Gastrocnemius medialis (tissue), 4 donors: Measurements from ENCODE around the gene C22orf31. TPM values are rescaled to one million over a fixed set of nuclear protein-coding genes. Genes with fewer than 3 reads are reported as not detected.

Source experiments
- ATAC-seq, 2 donors: fragments of 150-250 bp; one replicate each; pipeline ENCODE4 v1.9.1; 2016
- DNase-seq, 2 donors: peaks; one replicate each; pipeline ENCODE4 v3.0.0-alpha.2; 2019
- H3K27ac ChIP-seq, 4 donors: fragments of 200-600 bp; sonication (generic); 1 replicate in 1 of 4; 2 replicates in 3 of 4; pipeline ENCODE4 v1.5.1; 2016 to 2018; ENCODE audit warnings: mild to moderate bottlenecking in 2 of 4, moderate library complexity in 1 of 4
- H3K27me3 ChIP-seq, 3 donors: fragments of 200-600 bp; sonication (generic) in 2 of 3; 1 replicate in 1 of 3; 2 replicates in 2 of 3; pipeline versions ENCODE4 v1.5.1 to v1.6.0; 2016 to 2019; ENCODE audit warnings: mild to moderate bottlenecking in 1 of 3, moderate library complexity in 1 of 3
- H3K36me3 ChIP-seq, 2 donors: fragments of 200-600 bp; sonication (generic) in 1 of 2; one replicate each; pipeline ENCODE4 v1.5.1; 2017 to 2018
- H3K4me1 ChIP-seq, 2 donors: fragments of 200-600 bp; sonication (generic) in 1 of 2; one replicate each; pipeline ENCODE4 v1.5.1; 2016 to 2017; ENCODE audit warnings: mild to moderate bottlenecking in 2 of 2
- H3K4me3 ChIP-seq, 4 donors: fragments of 200-600 bp; sonication (generic) in 3 of 4; 1 replicate in 1 of 4; 2 replicates in 3 of 4; pipeline ENCODE4 v1.5.1; 2016 to 2019; ENCODE audit warnings: mild to moderate bottlenecking in 2 of 4
- H3K9me3 ChIP-seq, 3 donors: fragments of 200-600 bp; sonication (generic) in 2 of 3; 1 replicate in 1 of 3; 2 replicates in 2 of 3; pipeline ENCODE4 v1.5.1; 2016 to 2019
- POLR2A ChIP-seq, 2 donors: fragments of 450-650 bp; IDR thresholded peaks; one replicate each; pipeline ENCODE4 v1.6.1; 2017; ENCODE audit warnings: antibody characterized with exemption in 2 of 2, mild to moderate bottlenecking in 2 of 2, moderate library complexity in 2 of 2
- in situ Hi-C, 4 donors: fragments of 200-750 bp; cut with MboI; loops; one replicate each; pipeline versions ENCODE4 v1.15.0 to v1.8.0; 2017; ENCODE audit warnings: low sequenced_read_pairs in 4 of 4
- intact Hi-C: fragments of 100-400 bp; cut with DNase I; formaldehyde crosslinking; loops from one replicate; pipeline ENCODE4 v1.15.1; 2023; ENCODE audit warnings: low total_unique reads
- total RNA-seq, 4 donors: library from RNA; depleted of rRNA; stranded (reverse); fragments of >200 nt; gene quantifications; one replicate each; pipeline versions ENCODE4 v1.1.0 to v1.2.3, GENCODE V29; 2016
- TF ChIP-seq, protein P1 (sequence below), 5 experiments: fragments of 450-650 bp in 3 of 5; fragments of 200-600 bp in 2 of 5; sonication (generic) in 2 of 5; IDR thresholded peaks in 4 of 5; conservative IDR thresholded peaks in 1 of 5; 1 replicate in 4 of 5; 2 replicates in 1 of 5; pipeline ENCODE4 v1.5.1; 2016 to 2019; ENCODE audit warnings: antibody characterized with exemption in 5 of 5, mild to moderate bottlenecking in 3 of 5, moderate library complexity in 3 of 5

Gene C22orf31
- total RNA-seq, 4 donors from 2014 or later: not detected

DNA sequence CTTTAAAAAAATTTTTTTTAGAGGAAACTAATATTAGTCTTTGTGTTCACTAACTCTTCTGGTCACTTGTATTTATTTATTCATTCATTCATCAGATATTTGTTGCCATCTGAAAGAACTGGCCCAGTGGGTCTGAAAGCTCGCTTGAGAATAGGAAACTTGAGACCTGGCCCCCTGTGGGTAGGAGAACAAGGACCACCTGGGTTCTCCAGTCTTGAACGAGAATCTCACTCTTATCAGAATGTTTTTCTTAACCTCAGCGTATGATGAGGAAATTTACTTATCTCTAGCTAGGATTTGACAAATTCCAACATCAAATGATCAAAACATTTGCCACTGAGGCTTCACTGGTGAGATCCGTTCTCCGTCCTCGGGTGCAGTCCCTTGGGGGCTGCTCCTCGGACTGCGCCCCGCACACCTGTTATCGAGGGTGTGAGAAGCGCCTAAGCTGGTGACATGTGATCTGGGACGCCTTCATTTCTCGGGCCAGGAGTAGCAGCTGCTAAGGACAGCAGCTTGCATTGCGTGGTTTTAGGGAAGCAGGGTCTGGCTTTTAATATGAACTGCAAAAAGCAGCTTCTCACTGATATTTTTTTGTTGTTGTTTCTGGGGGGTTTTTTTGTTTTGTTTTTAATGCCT lies 6.3 kb downstream of the C22orf31 start:
- in situ Hi-C loops: no loop called here
- H3K27me3 ChIP-seq: no peaks in the 10 kb centered on the region
- H3K4me1 ChIP-seq: peaks cover 12 to 22% of the 10 kb centered on the region in 2 donors
- peaks cover 0 to 7% of the 10 kb centered on the region in 2 donors for H3K36me3 ChIP-seq
- H3K9me3 ChIP-seq: no peaks in the 10 kb centered on the region
- intact Hi-C loops: no loop called here
- no peak for DNase-seq
- H3K27ac ChIP-seq: peak overlapping the region in 1 of 4 donors; percentile 1
- TF ChIP-seq, protein P1, sequence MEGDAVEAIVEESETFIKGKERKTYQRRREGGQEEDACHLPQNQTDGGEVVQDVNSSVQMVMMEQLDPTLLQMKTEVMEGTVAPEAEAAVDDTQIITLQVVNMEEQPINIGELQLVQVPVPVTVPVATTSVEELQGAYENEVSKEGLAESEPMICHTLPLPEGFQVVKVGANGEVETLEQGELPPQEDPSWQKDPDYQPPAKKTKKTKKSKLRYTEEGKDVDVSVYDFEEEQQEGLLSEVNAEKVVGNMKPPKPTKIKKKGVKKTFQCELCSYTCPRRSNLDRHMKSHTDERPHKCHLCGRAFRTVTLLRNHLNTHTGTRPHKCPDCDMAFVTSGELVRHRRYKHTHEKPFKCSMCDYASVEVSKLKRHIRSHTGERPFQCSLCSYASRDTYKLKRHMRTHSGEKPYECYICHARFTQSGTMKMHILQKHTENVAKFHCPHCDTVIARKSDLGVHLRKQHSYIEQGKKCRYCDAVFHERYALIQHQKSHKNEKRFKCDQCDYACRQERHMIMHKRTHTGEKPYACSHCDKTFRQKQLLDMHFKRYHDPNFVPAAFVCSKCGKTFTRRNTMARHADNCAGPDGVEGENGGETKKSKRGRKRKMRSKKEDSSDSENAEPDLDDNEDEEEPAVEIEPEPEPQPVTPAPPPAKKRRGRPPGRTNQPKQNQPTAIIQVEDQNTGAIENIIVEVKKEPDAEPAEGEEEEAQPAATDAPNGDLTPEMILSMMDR (IDR thresholded peaks at IDR 0.05 in 4 of 5, conservative IDR thresholded peaks at IDR 0.05 in 1 of 5): no peak
- no peak for TF ChIP-seq POLR2A (IDR thresholded peaks at IDR 0.05)
- no peak overlapping the region for H3K4me3 ChIP-seq
- peak; percentile 39 to 85 for ATAC-seq

DNA sequence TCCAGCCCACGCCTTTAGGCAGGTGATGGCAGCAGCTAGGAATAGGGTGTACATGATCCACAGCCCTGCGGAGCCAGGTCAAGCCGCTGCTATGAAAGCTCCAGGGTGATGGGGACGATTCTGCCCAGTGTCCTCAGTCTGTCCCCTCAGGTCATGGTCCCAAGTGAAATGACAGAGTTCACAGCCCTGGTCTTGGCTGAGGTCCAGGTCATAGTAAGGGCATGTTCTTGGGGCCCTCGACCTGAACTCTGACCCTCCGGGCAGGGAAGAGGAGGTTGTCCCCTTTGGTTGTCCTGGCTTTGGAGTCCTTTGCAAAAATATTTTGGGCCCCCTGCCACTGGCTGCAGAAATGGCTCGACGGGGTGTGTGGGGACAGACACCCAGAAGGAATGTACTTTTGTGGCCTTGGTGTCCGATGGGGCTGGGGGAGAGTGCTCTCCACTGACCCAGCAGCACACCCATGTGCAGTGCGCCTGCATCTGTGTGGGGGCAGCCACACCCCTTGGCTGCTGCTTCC lies 7.3 kb downstream of the C22orf31 start:
- TF ChIP-seq, protein P1 (IDR thresholded peaks at IDR 0.05 in 4 of 5, conservative IDR thresholded peaks at IDR 0.05 in 1 of 5): no peak
- no peak overlapping the region for H3K4me3 ChIP-seq
- in situ Hi-C loops (no loop called here), intact Hi-C loops (no loop called here)
- H3K36me3 ChIP-seq: peaks cover 0 to 17% of the 10 kb centered on the region in 2 donors
- H3K4me1 ChIP-seq: peaks cover 12 to 20% of the 10 kb centered on the region in 2 donors
- no peak for DNase-seq
- ATAC-seq: no peak
- no peak overlapping the region for H3K27ac ChIP-seq
- no peaks in the 10 kb centered on the region for H3K9me3 ChIP-seq
- no peaks in the 10 kb centered on the region for H3K27me3 ChIP-seq

DNA sequence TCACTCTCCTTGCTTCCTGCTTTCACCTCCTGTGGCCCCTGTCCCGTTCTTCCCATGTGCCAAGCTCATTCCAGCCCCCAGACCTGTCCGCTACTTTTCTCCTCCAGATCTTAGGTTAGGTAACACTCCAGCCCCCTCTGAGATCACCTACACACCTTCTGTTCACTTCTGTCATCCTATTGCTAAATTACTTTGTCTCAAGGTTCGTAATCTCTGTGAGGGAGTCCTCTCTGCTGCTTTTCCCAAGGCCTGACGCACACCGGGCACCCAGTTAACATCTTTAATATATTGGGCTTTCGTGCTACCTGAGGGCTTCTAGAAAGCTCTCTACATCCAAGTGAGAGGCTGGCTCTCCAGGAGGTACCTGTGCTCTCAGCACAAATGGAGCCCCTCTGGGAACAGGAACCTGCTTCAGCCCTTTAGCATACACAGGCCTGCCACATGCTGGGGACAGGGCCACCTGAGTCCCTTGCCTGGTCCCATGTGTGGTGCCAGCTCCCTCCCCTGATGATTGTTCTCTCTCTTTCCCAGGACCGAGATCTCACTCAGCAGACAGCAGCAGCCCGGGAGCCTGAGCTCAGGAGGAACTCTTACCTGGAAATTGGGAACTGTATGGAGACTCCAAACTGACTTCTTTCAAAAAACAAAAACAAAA lies 8.5 kb downstream of the C22orf31 start:
- intact Hi-C loops (no loop called here), in situ Hi-C loops (no loop called here)
- DNase-seq: no peak
- no peak for ATAC-seq
- TF ChIP-seq POLR2A (IDR thresholded peaks at IDR 0.05): no peak
- TF ChIP-seq, protein P1 (IDR thresholded peaks at IDR 0.05 in 4 of 5, conservative IDR thresholded peaks at IDR 0.05 in 1 of 5): no peak
- H3K9me3 ChIP-seq: no peaks in the 10 kb centered on the region
- peaks cover 0 to 29% of the 10 kb centered on the region in 2 donors for H3K36me3 ChIP-seq
- peaks cover 12 to 13% of the 10 kb centered on the region in 2 donors for H3K4me1 ChIP-seq
- H3K27me3 ChIP-seq: no peaks in the 10 kb centered on the region
- no peak overlapping the region for H3K27ac ChIP-seq
- H3K4me3 ChIP-seq: no peak overlapping the region

DNA sequence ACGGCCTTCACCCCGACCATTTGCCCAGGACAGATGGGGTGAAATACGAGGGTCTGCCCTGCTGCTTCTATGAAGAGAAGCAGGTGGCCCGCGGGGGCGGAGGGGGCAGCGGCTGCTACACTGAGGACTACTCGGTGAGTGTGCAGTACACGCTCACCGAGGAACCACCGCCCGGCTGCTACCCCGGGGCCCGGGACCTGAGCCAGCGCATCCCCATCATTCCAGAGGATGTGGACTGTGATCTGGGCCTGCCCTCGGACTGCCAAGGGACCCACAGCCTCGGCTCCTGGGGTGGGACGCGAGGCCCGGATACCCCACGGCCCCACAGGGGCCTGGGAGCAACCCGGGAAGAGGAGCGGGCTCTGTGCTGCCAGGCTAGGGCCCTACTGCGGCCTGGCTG lies 11.2 kb downstream of the C22orf31 start:
- intact Hi-C loops: no loop called here
- Histone ChIP-seq H3K4me3 (no peak overlapping the region), H3K27ac (no peak overlapping the region), H3K36me3 (peaks cover 0 to 55% of the 10 kb centered on the region in 2 donors), H3K9me3 (no peaks in the 10 kb centered on the region), H3K4me1 (peaks cover 6% of the 10 kb centered on the region in 2 donors), H3K27me3 (no peaks in the 10 kb centered on the region)
- TF ChIP-seq, protein P1 (IDR thresholded peaks at IDR 0.05 in 4 of 5, conservative IDR thresholded peaks at IDR 0.05 in 1 of 5): no peak
- TF ChIP-seq POLR2A (IDR thresholded peaks at IDR 0.05): no peak
- in situ Hi-C loops: no loop called here
- ATAC-seq (no peak), DNase-seq (no peak)
